ENCODE measurements around the gene GJD2.

The GJD2 gene

GRCh38 chr15:34757262-34757661 lies 2.5 kb upstream of the GJD2 start:
- TF ChIP-seq GATA2 (IDR thresholded peaks at IDR 0.05; ENCODE audit: low read depth, low read length) (no peak), GATA3 (IDR thresholded peaks at IDR 0.05; ENCODE audit: low read depth, low read length) (no peak)

GRCh38 chr15:34755419-34755773 lies 598 bp upstream of the GJD2 start:
- TF ChIP-seq GATA2 (IDR thresholded peaks at IDR 0.05; ENCODE audit: low read depth, low read length) (no peak), GATA3 (IDR thresholded peaks at IDR 0.05; ENCODE audit: low read depth, low read length) (no peak)

- TF ChIP-seq GATA2 (IDR thresholded peaks at IDR 0.05; ENCODE audit: low read depth, low read length) (no peak), GATA3 (IDR thresholded peaks at IDR 0.05; ENCODE audit: low read depth, low read length) (no peak)
These were observed 612 bp downstream of the GJD2 start for GRCh38 chr15:34754171-34754601.

GRCh38 chr15:34753236-34753894 lies 1.4 kb downstream of the GJD2 start:
- no peak for TF ChIP-seq GATA2 (IDR thresholded peaks at IDR 0.05; ENCODE audit: low read depth, low read length)
- no peak for TF ChIP-seq GATA3 (IDR thresholded peaks at IDR 0.05; ENCODE audit: low read depth, low read length)

GRCh38 chr15:34749691-34750090 lies 5.1 kb downstream of the GJD2 start:
- TF ChIP-seq GATA3 (IDR thresholded peaks at IDR 0.05; ENCODE audit: low read depth, low read length) (no peak), GATA2 (IDR thresholded peaks at IDR 0.05; ENCODE audit: low read depth, low read length) (no peak)

GRCh38 chr15:34739346-34739745 lies 15.5 kb downstream of the GJD2 start:
- TF ChIP-seq GATA3 (IDR thresholded peaks at IDR 0.05; ENCODE audit: low read depth, low read length): no peak
- no peak for TF ChIP-seq GATA2 (IDR thresholded peaks at IDR 0.05; ENCODE audit: low read depth, low read length)

- TF ChIP-seq GATA3 (IDR thresholded peaks at IDR 0.05; ENCODE audit: low read depth, low read length) (no peak), GATA2 (IDR thresholded peaks at IDR 0.05; ENCODE audit: low read depth, low read length) (no peak)
These were observed 16.8 kb downstream of the GJD2 start for GRCh38 chr15:34738002-34738401.

GRCh38 chr15:34737477-34737876 lies 17.3 kb downstream of the GJD2 start:
- TF ChIP-seq GATA2 (IDR thresholded peaks at IDR 0.05; ENCODE audit: low read depth, low read length) (no peak), GATA3 (IDR thresholded peaks at IDR 0.05; ENCODE audit: low read depth, low read length) (no peak)

- TF ChIP-seq GATA2 (IDR thresholded peaks at IDR 0.05; ENCODE audit: low read depth, low read length): no peak
- no peak for TF ChIP-seq GATA3 (IDR thresholded peaks at IDR 0.05; ENCODE audit: low read depth, low read length)
These were observed 20.5 kb downstream of the GJD2 start for GRCh38 chr15:34734303-34734702.

GRCh38 chr15:34733621-34734020 lies 21.2 kb downstream of the GJD2 start:
- no peak for TF ChIP-seq GATA3 (IDR thresholded peaks at IDR 0.05; ENCODE audit: low read depth, low read length)
- TF ChIP-seq GATA2 (IDR thresholded peaks at IDR 0.05; ENCODE audit: low read depth, low read length): no peak

GRCh38 chr15:34732430-34732829 lies 22.4 kb downstream of the GJD2 start:
- TF ChIP-seq GATA3 (IDR thresholded peaks at IDR 0.05; ENCODE audit: low read depth, low read length) (no peak), GATA2 (IDR thresholded peaks at IDR 0.05; ENCODE audit: low read depth, low read length) (no peak)

- TF ChIP-seq GATA3 (IDR thresholded peaks at IDR 0.05; ENCODE audit: low read depth, low read length): no peak
- TF ChIP-seq GATA2 (IDR thresholded peaks at IDR 0.05; ENCODE audit: low read depth, low read length): no peak
These were observed 24.1 kb downstream of the GJD2 start for GRCh38 chr15:34730701-34731100.

GRCh38 chr15:34729886-34730285 lies 24.9 kb downstream of the GJD2 start:
- TF ChIP-seq GATA2 (IDR thresholded peaks at IDR 0.05; ENCODE audit: low read depth, low read length) (no peak), GATA3 (IDR thresholded peaks at IDR 0.05; ENCODE audit: low read depth, low read length) (no peak)

- no peak for TF ChIP-seq GATA2 (IDR thresholded peaks at IDR 0.05; ENCODE audit: low read depth, low read length)
- TF ChIP-seq GATA3 (IDR thresholded peaks at IDR 0.05; ENCODE audit: low read depth, low read length): no peak
These were observed 25.7 kb downstream of the GJD2 start for GRCh38 chr15:34729056-34729455.

GRCh38 chr15:34726406-34727100 lies 28.2 kb downstream of the GJD2 start:
- TF ChIP-seq GATA3 (IDR thresholded peaks at IDR 0.05; ENCODE audit: low read depth, low read length) (no peak), GATA2 (IDR thresholded peaks at IDR 0.05; ENCODE audit: low read depth, low read length) (no peak)

All from SH-SY5Y (cell line).